Measurements from ENCODE around the gene PSMD1.
"Not testable (repeated sequence)": the region's sequence is repeated elsewhere in the genome, so short reads cannot be mapped to it uniquely, and the experiment has no call there.

Gene PSMD1

DNA sequence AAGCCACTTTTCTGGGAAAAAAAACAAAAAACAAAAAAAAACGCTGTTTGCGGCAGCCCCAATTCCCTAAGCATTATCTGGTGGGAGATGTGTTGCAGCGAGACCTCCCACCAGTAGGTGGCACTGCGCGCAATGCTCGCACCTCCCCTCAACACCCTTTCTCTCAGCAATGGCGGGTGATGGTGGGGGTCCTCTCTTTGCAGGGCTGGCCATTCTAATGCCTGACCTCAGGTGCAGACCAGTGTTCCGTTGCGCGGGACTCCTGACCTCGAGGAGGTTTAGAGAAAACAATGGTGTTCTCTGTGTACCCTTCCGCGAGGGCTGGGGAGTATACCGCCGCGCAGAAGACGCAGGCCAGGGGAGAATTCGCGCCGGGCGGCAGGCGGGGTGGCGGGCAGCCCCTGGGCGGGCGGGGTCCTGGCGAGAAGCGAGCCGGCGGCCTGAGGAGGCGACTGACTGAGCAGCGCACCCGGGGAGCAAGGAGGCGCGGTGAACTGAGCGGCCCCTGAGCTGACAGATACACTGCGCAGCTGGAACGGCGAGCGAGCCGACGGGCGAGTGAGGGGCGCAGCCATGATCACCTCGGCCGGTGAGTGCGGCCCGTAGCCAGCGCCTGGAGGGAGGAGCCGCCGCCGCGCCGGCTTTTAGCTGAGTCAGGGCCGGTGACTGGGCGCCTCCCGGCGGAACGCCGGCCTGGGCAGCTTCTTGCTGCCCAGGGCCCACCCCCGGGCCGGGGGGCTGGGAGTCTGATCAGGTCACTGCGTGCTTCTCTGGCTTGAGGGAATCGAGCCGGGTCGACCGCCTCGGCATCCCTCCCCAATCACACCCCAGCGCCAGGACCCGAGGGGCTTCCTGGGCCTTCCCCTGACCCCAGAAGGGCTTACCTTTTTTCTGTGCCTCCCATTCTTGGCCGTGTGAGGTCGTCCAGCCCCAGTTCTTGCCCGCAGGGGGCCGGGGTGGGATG lies at the start of gene PSMD1:
PSMD1 (plus strand) TSS at position 415 of the 964 bp plus-strand sequence; CDS start at position 574, 159 bp downstream.
- DNase-seq (ENCODE audit: low spot score), result peak; percentile 95

- no peak for DNase-seq (ENCODE audit: low spot score)
Measured at GRCh38 chr2:231007286-231008098, 49.2 kb upstream of the PSMD1 start.

- DNase-seq (ENCODE audit: low spot score), result no peak
Measured at GRCh38 chr2:231008131-231008530, 48.5 kb upstream of the PSMD1 start.

GRCh38 chr2:231009236-231009919 lies 47.3 kb upstream of the PSMD1 start:
- no peak for DNase-seq (ENCODE audit: low spot score)

DNA sequence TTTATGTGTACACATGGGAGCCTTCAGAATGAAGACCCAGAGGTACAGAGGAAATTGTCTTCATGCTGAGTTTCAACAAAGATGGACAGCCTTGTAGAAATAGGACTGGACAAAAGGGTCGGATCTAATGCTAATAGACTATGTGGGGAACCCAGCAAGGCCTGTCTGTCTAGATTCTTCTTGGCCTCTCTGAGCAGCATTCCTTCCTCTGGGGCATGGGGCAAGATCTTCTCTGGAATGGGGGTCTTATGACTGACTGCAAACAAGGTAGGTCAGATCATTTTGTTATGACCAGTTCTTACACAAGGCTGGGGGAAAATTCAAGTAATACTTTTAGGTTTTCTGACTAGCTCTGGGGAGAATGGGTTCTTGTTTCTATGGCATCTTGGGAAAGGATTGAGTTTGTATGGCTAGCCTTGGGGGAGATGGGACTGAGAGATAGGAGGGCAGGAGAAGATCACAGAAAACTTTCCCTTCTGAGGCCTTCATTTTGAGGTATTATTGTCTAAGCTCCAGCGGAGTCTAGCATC lies 46.4 kb upstream of the PSMD1 start:
- no peak for DNase-seq (ENCODE audit: low spot score)

DNA sequence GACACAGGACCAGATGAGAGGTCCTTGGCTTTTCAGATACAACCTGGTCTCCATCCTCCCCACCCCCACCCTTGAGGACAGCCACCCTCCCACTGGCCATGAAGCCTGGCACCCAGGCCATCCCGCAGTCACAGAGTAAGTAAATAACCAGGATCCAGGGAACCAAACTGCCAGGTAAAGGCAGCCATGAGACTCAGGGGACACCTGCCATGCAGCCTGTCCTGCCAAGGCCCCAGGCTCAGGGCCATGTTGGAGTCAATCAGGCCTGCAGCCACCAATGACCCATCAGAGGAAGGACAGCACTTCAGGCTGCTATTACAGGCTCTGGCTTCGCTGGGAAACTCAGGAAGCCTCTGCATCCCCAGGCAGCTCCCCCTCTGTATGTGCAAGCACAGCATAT lies 45.1 kb upstream of the PSMD1 start:
- DNase-seq (ENCODE audit: low spot score), result no peak

DNA sequence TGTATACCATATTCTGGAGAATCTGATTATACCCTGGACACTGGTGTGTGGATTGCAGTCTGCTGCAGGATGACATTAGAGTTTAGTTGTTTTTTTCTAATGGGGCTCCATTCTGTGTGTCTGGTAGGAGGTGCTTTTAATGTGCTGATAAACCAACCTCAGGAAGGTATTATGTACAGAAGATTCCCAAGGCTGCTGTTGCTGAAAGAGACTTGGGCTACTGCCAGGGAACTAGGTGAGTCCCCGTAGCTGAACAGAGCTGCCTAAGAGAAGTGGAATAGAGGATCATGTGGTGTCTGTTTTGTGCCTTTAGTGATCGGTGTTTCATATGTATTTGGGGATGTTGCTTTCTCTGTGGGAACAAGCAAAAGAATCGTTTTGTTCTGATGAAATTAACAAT lies 44.2 kb upstream of the PSMD1 start:
- DNase-seq (ENCODE audit: low spot score), result no peak

- DNase-seq (ENCODE audit: low spot score), result no peak
Measured at GRCh38 chr2:231013820-231014219, 42.8 kb upstream of the PSMD1 start.

DNA sequence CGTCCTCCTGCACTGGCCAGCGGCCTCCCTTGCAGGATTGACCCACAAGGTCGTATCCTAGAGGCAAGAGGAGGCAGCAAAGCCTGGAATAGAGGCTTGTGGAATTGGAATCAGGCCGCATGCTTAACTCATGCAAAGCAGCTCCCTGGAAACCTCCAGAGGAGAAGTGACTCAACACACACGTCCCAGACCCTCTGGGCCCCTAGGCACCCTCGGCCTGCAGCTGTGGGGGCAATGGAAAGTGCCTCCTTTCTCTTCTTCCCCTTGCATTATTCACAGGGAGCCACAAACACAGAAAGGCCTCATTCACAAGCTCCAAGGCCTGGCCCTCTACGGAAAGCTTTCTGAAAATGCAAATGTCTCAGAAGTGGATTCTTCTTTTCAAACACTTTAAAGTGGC lies 41.2 kb upstream of the PSMD1 start:
- no peak for DNase-seq (ENCODE audit: low spot score)

GRCh38 chr2:231015926-231016325 lies 40.7 kb upstream of the PSMD1 start:
- no peak for DNase-seq (ENCODE audit: low spot score)

GRCh38 chr2:231016566-231017230 lies 40.0 kb upstream of the PSMD1 start:
- DNase-seq (ENCODE audit: low spot score), result no peak

GRCh38 chr2:231017231-231017598 lies 39.5 kb upstream of the PSMD1 start:
- DNase-seq (ENCODE audit: low spot score), result no peak

DNA sequence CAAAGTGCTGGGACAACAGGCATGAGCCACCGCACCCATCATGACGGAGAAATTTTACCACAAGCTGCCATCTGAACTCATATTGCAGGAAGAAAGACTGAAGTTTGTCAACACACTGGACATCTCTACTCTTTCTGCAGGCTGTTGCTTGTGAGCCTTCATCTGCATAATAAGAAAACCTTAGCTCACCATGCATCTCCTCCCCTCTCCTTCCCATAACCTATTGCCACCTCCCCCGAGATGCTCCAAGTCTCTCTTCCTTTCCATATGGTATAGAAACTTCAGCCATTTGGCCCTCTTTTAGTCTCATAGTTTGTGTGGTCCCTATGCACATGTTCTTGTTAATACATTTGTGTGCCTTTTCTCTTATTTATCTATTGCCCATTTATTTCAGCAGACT lies 38.5 kb upstream of the PSMD1 start:
- no peak for DNase-seq (ENCODE audit: low spot score)

DNA sequence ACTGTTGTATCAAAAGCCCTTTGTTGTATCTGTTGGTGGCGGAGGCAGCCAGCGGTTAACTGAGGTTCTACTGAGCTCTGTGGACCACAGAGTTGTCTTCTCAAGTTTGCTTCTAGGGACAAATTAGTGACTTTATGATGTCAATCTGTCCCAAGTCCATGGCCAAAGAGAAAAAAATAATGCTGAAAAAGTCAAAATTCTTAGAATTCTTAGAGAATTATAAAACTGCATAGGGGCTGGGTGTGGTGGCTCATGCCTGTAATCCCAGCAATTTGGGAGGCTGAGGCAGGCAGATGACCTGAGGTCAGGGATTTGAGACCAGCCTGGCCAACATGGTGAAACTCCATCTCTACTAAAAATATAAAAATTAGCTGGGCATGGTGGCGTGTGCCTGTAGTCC lies 31.6 kb upstream of the PSMD1 start:
- DNase-seq (ENCODE audit: low spot score), result not testable (repeated sequence)

- DNase-seq (ENCODE audit: low spot score), result no peak
Measured at GRCh38 chr2:231028889-231029288, 27.8 kb upstream of the PSMD1 start.

DNA sequence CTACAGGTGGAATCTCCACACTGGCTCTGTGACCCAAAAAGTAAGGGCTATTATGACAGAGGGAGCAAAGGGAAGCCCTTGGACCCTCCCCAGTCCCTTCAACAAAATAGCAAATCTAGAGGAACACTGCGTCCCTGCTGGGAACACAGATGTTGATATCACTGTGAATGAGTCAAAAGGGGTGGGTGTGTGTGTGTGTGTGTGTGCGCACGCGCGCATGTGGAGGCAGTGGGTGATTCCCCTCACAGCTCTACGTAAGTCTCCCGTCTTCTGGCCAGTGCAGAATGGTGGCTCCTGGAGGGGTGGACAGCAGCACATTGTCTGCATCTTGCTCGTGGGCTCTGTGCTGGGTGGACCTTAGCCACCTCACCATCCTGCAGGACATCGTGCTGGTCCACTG lies 27.1 kb upstream of the PSMD1 start:
- no peak for DNase-seq (ENCODE audit: low spot score)

- no peak for DNase-seq (ENCODE audit: low spot score)
Measured at GRCh38 chr2:231030725-231031124, 25.9 kb upstream of the PSMD1 start.

GRCh38 chr2:231032575-231033140 lies 24.0 kb upstream of the PSMD1 start:
- DNase-seq (ENCODE audit: low spot score), result no peak

- no peak for DNase-seq (ENCODE audit: low spot score)
Measured at GRCh38 chr2:231033147-231034132, 23.2 kb upstream of the PSMD1 start.

GRCh38 chr2:231034291-231034882 lies 22.3 kb upstream of the PSMD1 start:
- peak; percentile 28 for DNase-seq (ENCODE audit: low spot score)

Measured in NAMALWA (cell line).